Right lobe of liver (tissue), 6 donors: ENCODE measurements around the gene MAP2K2. TPM values are rescaled to one million over a fixed set of nuclear protein-coding genes. Genes with fewer than 3 reads are reported as not detected.

Source experiments
- ATAC-seq, 4 donors: fragments of 200-7000 bp; cut with Tn5 transposase; one replicate each; pipeline ENCODE4 v1.9.1; 2020; ENCODE audit warnings: mild to moderate bottlenecking in 4 of 4, moderate library complexity in 4 of 4
- DNase-seq, 3 donors: peaks; one replicate each; pipeline ENCODE4 v3.0.0-alpha.2; 2020
- H3K27ac ChIP-seq, 3 donors: fragments of 200-600 bp; one replicate each; pipeline ENCODE4 v1.8.0; 2022
- H3K27me3 ChIP-seq, 2 donors: fragments of 200-600 bp; one replicate each; pipeline ENCODE4 v1.8.0; 2022
- H3K36me3 ChIP-seq, 4 donors: fragments of 200-600 bp; sonication (generic) in 1 of 4; one replicate each; pipeline versions ENCODE4 v1.5.1 to v1.8.0; 2017 to 2022; ENCODE audit warnings: control low read depth in 1 of 4
- H3K4me1 ChIP-seq, 4 donors: fragments of 200-600 bp; sonication (generic) in 1 of 4; one replicate each; pipeline versions ENCODE4 v1.5.1 to v1.8.0; 2017 to 2022; ENCODE audit warnings: control low read depth in 1 of 4
- H3K4me3 ChIP-seq, 3 donors: fragments of 200-600 bp; one replicate each; pipeline ENCODE4 v1.8.0; 2022
- H3K9me3 ChIP-seq, 4 donors: fragments of 200-600 bp; sonication (generic) in 1 of 4; one replicate each; pipeline versions ENCODE4 v1.5.1 to v1.8.0; 2017 to 2022; ENCODE audit warnings: control low read depth in 1 of 4
- POLR2A ChIP-seq: fragments of 450-650 bp; IDR thresholded peaks from one replicate; pipeline ENCODE4 v1.6.1; 2017; ENCODE audit warnings: antibody characterized with exemption, mild to moderate bottlenecking
- WGBS: methylation state at CpG from one replicate; pipeline ENCODE4 v1.1.6; 2018; ENCODE audit warnings: low coverage, low lambda C conversion rate; ENCODE audit not compliant: insufficient coverage; ENCODE audit errors: missing lambda C conversion rate; 5-methylcytosine and 5-hydroxymethylcytosine counted together
- intact Hi-C, 2 donors: fragments of 100-400 bp; cut with DNase I; formaldehyde crosslinking; loops; one replicate each; pipeline versions ENCODE4 v1.11.2 to v1.14.1; 2022
- total RNA-seq, 6 experiments: library from RNA; depleted of rRNA in 2 of 6; stranded (reverse); fragments of >200 nt in 2 of 6; fragmentation: NEBNext Ultra II Directional in 3 of 6; extraction: Animal tissue kit (Norgen Biotek cat#: 25700) in 3 of 6; gene quantifications; one replicate each; pipeline versions ENCODE4 v1.1.0 to v1.2.4, GENCODE V29; 2016 to 2023
- TF ChIP-seq, protein P1 (sequence below), 4 donors: fragments of 200-600 bp in 3 of 4; fragments of 450-650 bp in 1 of 4; IDR thresholded peaks; one replicate each; pipeline versions ENCODE4 v1.5.1 to v1.8.0; 2016 to 2022; ENCODE audit warnings: antibody characterized with exemption in 4 of 4, mild to moderate bottlenecking in 2 of 4
- donor health status: DM: no; HTN: yes; CAD: no.
- donor health status: DM: no; HTN: no; CAD: no.
- donor health status: DM: no; HTN: no; CAD: no.
- donor health status: DM: no; HTN: yes; CAD: no.
- donor health status: DM: no; HTN: yes; CAD: no.

MAP2K2 gene
- total RNA-seq, 6 experiments from 2014 or later, result 50.2 to 75.7 (median 59.8) TPM

DNA sequence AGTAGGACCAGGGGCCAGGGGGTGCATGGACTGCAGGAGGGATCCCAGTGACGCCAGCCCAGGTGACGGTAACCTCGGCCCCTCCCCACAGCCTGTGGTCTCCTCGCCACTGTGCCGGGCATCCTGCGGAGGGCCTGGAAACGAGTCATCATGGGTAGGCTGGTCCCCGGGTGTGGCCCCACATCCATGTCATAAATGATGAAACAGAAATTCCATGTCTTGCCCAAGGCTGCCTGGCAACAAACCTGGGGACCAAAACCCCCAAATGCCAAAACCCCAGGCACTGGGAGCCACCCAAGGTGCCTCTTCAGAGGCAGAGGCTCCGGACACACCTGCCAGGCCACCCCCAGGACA is 20.9 kb downstream of the MAP2K2 start:
- ATAC-seq (no peak), DNase-seq (no peak)
- no peak for TF ChIP-seq POLR2A
- TF ChIP-seq, protein P1, sequence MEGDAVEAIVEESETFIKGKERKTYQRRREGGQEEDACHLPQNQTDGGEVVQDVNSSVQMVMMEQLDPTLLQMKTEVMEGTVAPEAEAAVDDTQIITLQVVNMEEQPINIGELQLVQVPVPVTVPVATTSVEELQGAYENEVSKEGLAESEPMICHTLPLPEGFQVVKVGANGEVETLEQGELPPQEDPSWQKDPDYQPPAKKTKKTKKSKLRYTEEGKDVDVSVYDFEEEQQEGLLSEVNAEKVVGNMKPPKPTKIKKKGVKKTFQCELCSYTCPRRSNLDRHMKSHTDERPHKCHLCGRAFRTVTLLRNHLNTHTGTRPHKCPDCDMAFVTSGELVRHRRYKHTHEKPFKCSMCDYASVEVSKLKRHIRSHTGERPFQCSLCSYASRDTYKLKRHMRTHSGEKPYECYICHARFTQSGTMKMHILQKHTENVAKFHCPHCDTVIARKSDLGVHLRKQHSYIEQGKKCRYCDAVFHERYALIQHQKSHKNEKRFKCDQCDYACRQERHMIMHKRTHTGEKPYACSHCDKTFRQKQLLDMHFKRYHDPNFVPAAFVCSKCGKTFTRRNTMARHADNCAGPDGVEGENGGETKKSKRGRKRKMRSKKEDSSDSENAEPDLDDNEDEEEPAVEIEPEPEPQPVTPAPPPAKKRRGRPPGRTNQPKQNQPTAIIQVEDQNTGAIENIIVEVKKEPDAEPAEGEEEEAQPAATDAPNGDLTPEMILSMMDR (IDR thresholded peaks at IDR 0.05), result no peak
- Histone ChIP-seq H3K27ac (no peak overlapping the region), H3K36me3 (peaks cover 0 to 36% (median 8%) of the 10 kb centered on the region in 4 donors), H3K9me3 (no peaks in the 10 kb centered on the region), H3K4me1 (no peaks in the 10 kb centered on the region), H3K4me3 (no peak overlapping the region), H3K27me3 (no peaks in the 10 kb centered on the region)
- intact Hi-C loops, result no loop called here
- WGBS, result no CpG with 5 or more reads among the region's 9 CpGs

DNA sequence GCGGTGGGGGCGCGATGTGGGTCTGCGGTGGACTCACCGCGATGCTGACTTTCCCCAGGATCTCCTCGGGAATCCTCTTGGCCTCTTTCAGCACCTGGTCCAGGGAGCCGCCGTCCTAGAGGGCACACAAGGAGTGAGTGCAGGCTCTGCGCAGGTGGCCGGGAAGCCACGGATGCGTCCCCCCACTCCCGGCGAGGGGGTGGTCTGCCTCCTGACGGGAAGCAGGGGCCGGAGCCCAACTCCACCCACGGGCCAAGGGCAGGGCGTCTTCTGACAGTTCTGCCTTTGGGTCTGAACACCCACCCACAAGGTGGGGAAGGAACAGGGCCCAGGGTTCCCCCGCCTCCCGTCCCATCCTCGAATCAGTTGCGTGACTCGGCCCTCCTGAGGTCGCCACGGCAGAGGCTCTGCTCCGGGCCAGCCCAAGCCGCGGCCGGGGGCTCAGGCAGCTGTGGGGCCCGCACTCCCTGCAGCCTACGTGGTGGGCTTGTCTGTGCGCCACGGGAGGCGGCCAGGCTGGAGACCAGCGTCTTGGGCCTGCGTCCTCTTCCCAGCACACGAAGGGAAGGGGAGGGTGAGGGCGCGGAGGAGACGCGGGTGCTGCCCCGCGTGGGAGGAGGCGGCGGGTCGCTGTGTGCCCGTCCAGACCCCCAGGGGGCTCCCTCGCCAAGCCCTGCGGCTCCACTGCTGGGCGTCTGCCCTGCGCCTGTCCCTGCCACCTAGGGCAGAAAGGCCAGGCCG is 21.4 kb downstream of the MAP2K2 start:
- Histone ChIP-seq H3K4me1 (peaks cover 0 to 3% (median 0%) of the 10 kb centered on the region in 4 donors), H3K27me3 (no peaks in the 10 kb centered on the region), H3K36me3 (peaks cover 0 to 32% (median 8%) of the 10 kb centered on the region in 4 donors), H3K9me3 (no peaks in the 10 kb centered on the region), H3K27ac (no peak overlapping the region), H3K4me3 (no peak overlapping the region)
- ATAC-seq (peak in 1 of 4 donors; percentile 4), DNase-seq (no peak)
- intact Hi-C loops, result no loop called here
- TF ChIP-seq POLR2A, result no peak
- TF ChIP-seq, protein P1 (IDR thresholded peaks at IDR 0.05), result no peak
- WGBS, result no CpG with 5 or more reads among the region's 53 CpGs

DNA sequence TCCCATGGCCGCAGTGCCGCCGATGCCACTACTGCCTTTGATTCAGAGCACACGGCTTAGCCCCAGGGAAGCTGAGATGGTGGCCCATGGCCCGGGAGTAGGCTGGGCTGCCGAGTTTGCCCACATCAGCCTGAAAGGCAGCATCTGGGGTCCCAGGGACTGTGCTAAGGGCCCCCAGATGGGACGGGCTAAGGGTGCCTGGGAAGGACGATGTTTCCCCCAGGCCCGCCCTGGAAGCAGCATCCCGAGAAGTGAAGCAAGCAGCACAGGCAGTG is 22.5 kb downstream of the MAP2K2 start:
- WGBS, result no CpG with 5 or more reads among the region's 10 CpGs
- H3K27me3 ChIP-seq, result no peaks in the 10 kb centered on the region
- H3K9me3 ChIP-seq, result no peaks in the 10 kb centered on the region
- peaks cover 0 to 4% (median 0%) of the 10 kb centered on the region in 4 donors for H3K4me1 ChIP-seq
- ATAC-seq, result no peak
- H3K4me3 ChIP-seq, result no peak overlapping the region
- TF ChIP-seq POLR2A, result no peak
- TF ChIP-seq, protein P1 (IDR thresholded peaks at IDR 0.05), result no peak
- peaks cover 0 to 32% (median 8%) of the 10 kb centered on the region in 4 donors for H3K36me3 ChIP-seq
- H3K27ac ChIP-seq, result no peak overlapping the region
- no peak for DNase-seq
- intact Hi-C loops, result no loop called here

DNA sequence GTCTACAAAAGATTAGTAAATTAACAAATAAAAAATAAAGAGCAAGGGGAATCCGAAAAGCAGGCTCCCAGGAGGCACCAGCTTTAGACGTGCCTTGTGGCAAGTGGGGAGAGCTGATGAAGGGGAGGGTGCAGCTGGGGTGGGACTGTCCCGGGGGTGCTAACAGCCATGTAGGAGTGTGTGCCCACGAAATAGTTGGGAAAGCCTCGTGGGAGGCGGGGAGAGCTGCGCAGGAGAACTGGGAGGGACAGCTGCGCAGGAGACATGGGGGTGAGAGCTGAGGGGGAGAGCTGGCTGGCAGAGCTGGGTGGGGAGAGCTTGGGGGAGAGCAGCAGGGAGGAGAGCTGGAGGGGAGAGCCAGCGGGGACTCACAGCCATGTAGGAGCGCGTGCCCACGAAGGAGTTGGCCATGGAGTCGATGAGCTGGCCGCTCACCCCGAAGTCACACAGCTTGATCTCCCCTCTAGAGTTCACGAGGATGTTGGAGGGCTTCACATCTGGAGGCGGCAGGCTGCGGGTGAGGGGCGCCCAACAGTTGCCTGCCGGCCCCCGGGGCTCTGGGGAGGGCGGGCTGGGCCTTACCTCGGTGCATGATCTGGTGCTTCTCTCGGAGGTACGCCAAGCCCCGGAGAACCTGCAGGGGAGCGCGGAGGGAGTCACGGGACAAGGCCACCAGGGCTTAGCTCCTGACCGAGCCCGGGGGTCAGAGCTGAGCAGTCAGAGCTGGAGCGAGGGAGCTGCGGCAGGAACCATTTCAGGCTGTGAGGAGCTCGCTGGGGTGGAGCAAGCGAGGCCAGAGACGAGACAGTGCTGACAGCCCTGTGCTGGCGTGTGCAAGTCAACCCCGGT is 23.1 kb downstream of the MAP2K2 start:
- TF ChIP-seq, protein P1 (IDR thresholded peaks at IDR 0.05), result no peak
- TF ChIP-seq POLR2A, result no peak
- intact Hi-C loops, result no loop called here
- WGBS, result 86% methylated on average over 8 of the region's 38 CpGs
- ATAC-seq (no peak), DNase-seq (no peak)
- Histone ChIP-seq H3K27ac (no peak overlapping the region), H3K27me3 (no peaks in the 10 kb centered on the region), H3K4me1 (peaks cover 0 to 4% (median 0%) of the 10 kb centered on the region in 4 donors), H3K36me3 (peaks cover 0 to 32% (median 8%) of the 10 kb centered on the region in 4 donors), H3K9me3 (no peaks in the 10 kb centered on the region), H3K4me3 (no peak overlapping the region)
